IgD-negative memory B cell (primary cell): ENCODE measurements around the gene OR4E1. TPM values are rescaled to one million over a fixed set of nuclear protein-coding genes. Genes with fewer than 3 reads are reported as not detected.
A peak's percentile ranks its signal among the peaks of the same experiment; 100 is the strongest.
"Not testable (repeated sequence)": the region's sequence is repeated elsewhere in the genome, so short reads cannot be mapped to it uniquely, and the experiment has no call there.

Source experiments
- H3K27ac Mint-ChIP-seq, 3 donors: one replicate each; pipeline ENCODE4 v1.8.0; 2020 to 2022; ENCODE audit warnings: mild to moderate bottlenecking in 3 of 3, mixed read lengths in 3 of 3, moderate library complexity in 1 of 3
- H3K27me3 Mint-ChIP-seq: one replicate; pipeline ENCODE4 v1.8.0; 2021; ENCODE audit warnings: mixed read lengths
- H3K36me3 Mint-ChIP-seq: one replicate; pipeline ENCODE4 v1.8.0; 2020; ENCODE audit warnings: mild to moderate bottlenecking, mixed read lengths
- H3K4me1 Mint-ChIP-seq, 3 donors: one replicate each; pipeline ENCODE4 v1.8.0; 2020 to 2022; ENCODE audit warnings: mixed read lengths in 3 of 3, mild to moderate bottlenecking in 1 of 3
- H3K4me3 Mint-ChIP-seq, 4 donors: one replicate each; pipeline ENCODE4 v1.8.0; 2020 to 2022; ENCODE audit warnings: mild to moderate bottlenecking in 4 of 4, mixed read lengths in 4 of 4, moderate library complexity in 3 of 4
- H3K9me3 Mint-ChIP-seq, 3 donors: one replicate each; pipeline ENCODE4 v1.8.0; 2020 to 2021; ENCODE audit warnings: mixed read lengths in 3 of 3, mild to moderate bottlenecking in 1 of 3
- polyA plus RNA-seq: library from polyadenylated mRNA; unstranded; fragments of 300-500 nt; fragmentation: Illumina TruSeq; gene quantifications from one replicate; pipeline ENCODE4 v1.2.3, GENCODE V29; 2021

Gene OR4E1
- not detected for polyA plus RNA-seq

GRCh38 chr14:21673718-21674117 is at the start of gene OR4E1:
TSS of gene OR4E1 (minus strand) at chr14:21673818. CDS start at chr14:21670935, 2,883 bp downstream.
- Mint-ChIP-seq H3K4me1 (peaks cover 0 to 3% (median 0%) of the 10 kb centered on the region in 3 donors), H3K36me3 (peaks cover 1% of the 10 kb centered on the region), H3K9me3 (peaks cover 0 to 16% (median 3%) of the 10 kb centered on the region in 3 donors), H3K4me3 (no peak within 1 kb of the TSS), H3K27ac (no peak within 1 kb of the TSS), H3K27me3 (peaks cover 4% of the 10 kb centered on the region)

- Mint-ChIP-seq H3K36me3 (no peaks in the 10 kb centered on the region), H3K4me3 (no peak overlapping the region), H3K27me3 (peaks cover 17% of the 10 kb centered on the region), H3K9me3 (peaks cover 0 to 3% (median 0%) of the 10 kb centered on the region in 3 donors), H3K27ac (no peak overlapping the region), H3K4me1 (no peaks in the 10 kb centered on the region)
Measured at GRCh38 chr14:21721504-21721903, 47.9 kb upstream of the OR4E1 start.

- peaks cover 19% of the 10 kb centered on the region for H3K27me3 Mint-ChIP-seq
- peaks cover 0 to 3% (median 0%) of the 10 kb centered on the region in 3 donors for H3K9me3 Mint-ChIP-seq
- H3K4me1 Mint-ChIP-seq, result no peaks in the 10 kb centered on the region
- no peak overlapping the region for H3K27ac Mint-ChIP-seq
- H3K36me3 Mint-ChIP-seq, result no peaks in the 10 kb centered on the region
- no peak overlapping the region for H3K4me3 Mint-ChIP-seq
Measured at GRCh38 chr14:21719841-21720240, 46.2 kb upstream of the OR4E1 start.

GRCh38 chr14:21714318-21714929 is 40.8 kb upstream of the OR4E1 start:
- Mint-ChIP-seq H3K9me3 (no peaks in the 10 kb centered on the region), H3K4me3 (peak overlapping the region in 1 of 4 donors; percentile 10), H3K27me3 (peaks cover 12% of the 10 kb centered on the region), H3K36me3 (no peaks in the 10 kb centered on the region), H3K4me1 (peaks cover 0 to 2% (median 0%) of the 10 kb centered on the region in 3 donors), H3K27ac (no peak overlapping the region)

GRCh38 chr14:21712036-21712435 is 38.4 kb upstream of the OR4E1 start:
- H3K4me1 Mint-ChIP-seq, result peaks cover 0 to 2% (median 0%) of the 10 kb centered on the region in 3 donors
- H3K9me3 Mint-ChIP-seq, result peaks cover 1 to 6% (median 2%) of the 10 kb centered on the region in 3 donors
- no peak overlapping the region for H3K27ac Mint-ChIP-seq
- peaks cover 1% of the 10 kb centered on the region for H3K36me3 Mint-ChIP-seq
- no peak overlapping the region for H3K4me3 Mint-ChIP-seq
- peaks cover 20% of the 10 kb centered on the region for H3K27me3 Mint-ChIP-seq

- H3K27me3 Mint-ChIP-seq, result peaks cover 18% of the 10 kb centered on the region
- peaks cover 0 to 2% (median 0%) of the 10 kb centered on the region in 3 donors for H3K4me1 Mint-ChIP-seq
- peaks cover 1% of the 10 kb centered on the region for H3K36me3 Mint-ChIP-seq
- no peak overlapping the region for H3K27ac Mint-ChIP-seq
- H3K4me3 Mint-ChIP-seq, result no peak overlapping the region
- peaks cover 2 to 6% (median 4%) of the 10 kb centered on the region in 3 donors for H3K9me3 Mint-ChIP-seq
Measured at GRCh38 chr14:21711360-21711961, 37.8 kb upstream of the OR4E1 start.

- no peak overlapping the region for H3K4me3 Mint-ChIP-seq
- H3K27me3 Mint-ChIP-seq, result peaks cover 22% of the 10 kb centered on the region
- H3K9me3 Mint-ChIP-seq, result peaks cover 5 to 12% (median 7%) of the 10 kb centered on the region in 3 donors
- peaks cover 0 to 5% (median 0%) of the 10 kb centered on the region in 3 donors for H3K4me1 Mint-ChIP-seq
- H3K27ac Mint-ChIP-seq, result no peak overlapping the region
- peaks cover 1% of the 10 kb centered on the region for H3K36me3 Mint-ChIP-seq
Measured at GRCh38 chr14:21704338-21704737, 30.7 kb upstream of the OR4E1 start.

- Mint-ChIP-seq H3K4me1 (peaks cover 0 to 5% (median 2%) of the 10 kb centered on the region in 3 donors), H3K27ac (no peak overlapping the region), H3K9me3 (peaks cover 5 to 7% (median 7%) of the 10 kb centered on the region in 3 donors), H3K36me3 (peaks cover 1% of the 10 kb centered on the region), H3K27me3 (peaks cover 20% of the 10 kb centered on the region), H3K4me3 (no peak overlapping the region)
Measured at GRCh38 chr14:21703357-21704326, 30.0 kb upstream of the OR4E1 start.

GRCh38 chr14:21702316-21702715 is 28.7 kb upstream of the OR4E1 start:
- peaks cover 2 to 7% (median 5%) of the 10 kb centered on the region in 3 donors for H3K9me3 Mint-ChIP-seq
- H3K27me3 Mint-ChIP-seq, result peaks cover 14% of the 10 kb centered on the region
- no peaks in the 10 kb centered on the region for H3K36me3 Mint-ChIP-seq
- no peak overlapping the region for H3K4me3 Mint-ChIP-seq
- H3K27ac Mint-ChIP-seq, result no peak overlapping the region
- H3K4me1 Mint-ChIP-seq, result peaks cover 0 to 5% (median 2%) of the 10 kb centered on the region in 3 donors

- no peak overlapping the region for H3K27ac Mint-ChIP-seq
- H3K36me3 Mint-ChIP-seq, result no peaks in the 10 kb centered on the region
- H3K27me3 Mint-ChIP-seq, result peaks cover 14% of the 10 kb centered on the region
- peaks cover 0 to 11% (median 4%) of the 10 kb centered on the region in 3 donors for H3K9me3 Mint-ChIP-seq
- peaks cover 0 to 5% (median 2%) of the 10 kb centered on the region in 3 donors for H3K4me1 Mint-ChIP-seq
- no peak overlapping the region for H3K4me3 Mint-ChIP-seq
Measured at GRCh38 chr14:21699551-21699950, 25.9 kb upstream of the OR4E1 start.

- not testable (repeated sequence) for H3K4me1 Mint-ChIP-seq, H3K27ac Mint-ChIP-seq, H3K36me3 Mint-ChIP-seq, H3K4me3 Mint-ChIP-seq, H3K9me3 Mint-ChIP-seq
- peaks cover 16% of the 10 kb centered on the region for H3K27me3 Mint-ChIP-seq
Measured at GRCh38 chr14:21698538-21698937, 24.9 kb upstream of the OR4E1 start.

- H3K36me3 Mint-ChIP-seq, H3K9me3 Mint-ChIP-seq, H3K4me1 Mint-ChIP-seq, H3K27ac Mint-ChIP-seq, H3K4me3 Mint-ChIP-seq: not testable (repeated sequence)
- H3K27me3 Mint-ChIP-seq, result peaks cover 18% of the 10 kb centered on the region
Measured at GRCh38 chr14:21697662-21698061, 24.0 kb upstream of the OR4E1 start.

- Mint-ChIP-seq H3K4me3 (no peak overlapping the region), H3K9me3 (peaks cover 0 to 4% (median 4%) of the 10 kb centered on the region in 3 donors), H3K36me3 (no peaks in the 10 kb centered on the region), H3K27me3 (peaks cover 13% of the 10 kb centered on the region), H3K27ac (no peak overlapping the region), H3K4me1 (peaks cover 0 to 2% (median 0%) of the 10 kb centered on the region in 3 donors)
Measured at GRCh38 chr14:21694425-21694824, 20.8 kb upstream of the OR4E1 start.

GRCh38 chr14:21686468-21686867 is 12.8 kb upstream of the OR4E1 start:
- H3K9me3 Mint-ChIP-seq, result peaks cover 0 to 4% (median 3%) of the 10 kb centered on the region in 3 donors
- no peak overlapping the region for H3K4me3 Mint-ChIP-seq
- H3K27ac Mint-ChIP-seq, result no peak overlapping the region
- peaks cover 6% of the 10 kb centered on the region for H3K27me3 Mint-ChIP-seq
- H3K4me1 Mint-ChIP-seq, result no peaks in the 10 kb centered on the region
- no peaks in the 10 kb centered on the region for H3K36me3 Mint-ChIP-seq

GRCh38 chr14:21680072-21680471 is 6.5 kb upstream of the OR4E1 start:
- Mint-ChIP-seq H3K4me1 (no peaks in the 10 kb centered on the region), H3K27me3 (peaks cover 3% of the 10 kb centered on the region), H3K36me3 (peaks cover 1% of the 10 kb centered on the region), H3K27ac (no peak overlapping the region), H3K4me3 (no peak overlapping the region), H3K9me3 (peaks cover 0 to 11% (median 3%) of the 10 kb centered on the region in 3 donors)
